Prostate gland (tissue), 2 donors: ENCODE measurements around the gene PTGDS.

Experiments
- CTCF ChIP-seq, 4 experiments: fragments of 200-600 bp in 2 of 4; fragments of 450-650 bp in 2 of 4; sonication (generic) in 2 of 4; IDR thresholded peaks; 1 replicate in 3 of 4; 2 replicates in 1 of 4; pipeline ENCODE4 v1.5.1; 2016 to 2019; ENCODE audit warnings: antibody characterized with exemption in 4 of 4, mild to moderate bottlenecking in 2 of 4, moderate library complexity in 2 of 4
- POLR2A ChIP-seq: fragments of 450-650 bp; IDR thresholded peaks from one replicate; pipeline ENCODE4 v1.6.1; 2016; ENCODE audit warnings: antibody characterized with exemption, mild to moderate bottlenecking
- POLR2AphosphoS5 ChIP-seq: sonication (generic); formaldehyde crosslinking; IDR thresholded peaks from one replicate; pipeline ENCODE4 v1.6.1; 2017; ENCODE audit warnings: antibody characterized with exemption

- TF ChIP-seq CTCF (IDR thresholded peaks at IDR 0.05) (no peak), POLR2A (no peak), POLR2AphosphoS5 (no peak)
Observed at GRCh38 chr9:136957901-136958300, 19.4 kb upstream of the PTGDS start.
